Ascending aorta (tissue), 2 donors: ENCODE measurements around the gene FAM234B. TPM values are rescaled to one million over a fixed set of nuclear protein-coding genes. Genes with fewer than 3 reads are reported as not detected.
"Not testable (repeated sequence)": the region's sequence is repeated elsewhere in the genome, so short reads cannot be mapped to it uniquely, and the experiment has no call there.

ENCODE experiments used
- DNase-seq, 2 donors: peaks; one replicate each; pipeline ENCODE4 v3.0.0-alpha.2; 2019; ENCODE audit warnings: low spot score in 2 of 2
- H3K27ac ChIP-seq, 2 donors: fragments of 200-600 bp; sonication (generic); one replicate each; pipeline ENCODE4 v1.5.1; 2016 to 2017; ENCODE audit warnings: mild to moderate bottlenecking in 1 of 2
- H3K27me3 ChIP-seq: fragments of 200-600 bp; sonication (generic); one replicate; pipeline ENCODE4 v1.5.1; 2017
- H3K36me3 ChIP-seq, 2 donors: fragments of 200-600 bp; sonication (generic); one replicate each; pipeline ENCODE4 v1.5.1; 2016
- H3K4me1 ChIP-seq, 2 donors: fragments of 200-600 bp; sonication (generic); one replicate each; pipeline ENCODE4 v1.5.1; 2016 to 2017; ENCODE audit warnings: mild to moderate bottlenecking in 1 of 2
- H3K4me3 ChIP-seq, 2 donors: fragments of 200-600 bp; sonication (generic); one replicate each; pipeline ENCODE4 v1.5.1; 2016 to 2017; ENCODE audit warnings: mild to moderate bottlenecking in 1 of 2
- H3K9me3 ChIP-seq, 2 donors: fragments of 200-600 bp; sonication (generic); one replicate each; pipeline ENCODE4 v1.5.1; 2016
- intact Hi-C: fragments of 100-400 bp; cut with DNase I; formaldehyde crosslinking; loops from one replicate; pipeline ENCODE4 v1.15.1; 2023
- total RNA-seq: library from RNA; depleted of rRNA; stranded (reverse); fragments of >200 nt; gene quantifications from one replicate; pipeline ENCODE4 v1.1.0, GENCODE V29; 2016
- TF ChIP-seq, protein P1 (sequence below), 3 experiments: fragments of 200-600 bp in 2 of 3; fragments of 450-650 bp in 1 of 3; sonication (generic) in 2 of 3; IDR thresholded peaks; one replicate each; pipeline ENCODE4 v1.5.1; 2016 to 2019; ENCODE audit warnings: antibody characterized with exemption in 3 of 3, mild to moderate bottlenecking in 1 of 3, moderate library complexity in 1 of 3

Gene FAM234B
- total RNA-seq, 1 donor from 2014 or later = 6.7 TPM

DNA sequence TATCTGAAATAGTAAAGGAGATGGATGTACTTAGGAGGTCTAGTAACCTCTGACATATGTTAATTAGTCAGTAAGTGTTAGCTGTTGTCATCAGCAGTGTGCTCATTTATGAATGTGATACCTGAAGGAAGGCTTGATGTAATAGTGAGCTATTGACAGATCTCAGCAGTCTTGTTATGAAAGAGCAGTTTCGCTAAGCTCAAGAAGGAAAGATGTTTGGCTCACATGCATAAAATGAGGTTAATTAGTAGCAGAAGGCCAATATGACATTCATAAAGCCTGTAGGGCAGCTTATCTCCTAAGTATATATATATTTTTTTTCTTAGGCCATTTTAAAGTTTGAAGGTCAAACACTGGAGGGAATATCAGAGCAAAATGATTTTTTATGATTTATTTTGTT lies 2.8 kb downstream of the FAM234B start:
- Histone ChIP-seq H3K9me3 (no peaks in the 10 kb centered on the region), H3K27me3 (no peaks in the 10 kb centered on the region), H3K27ac (no peak overlapping the region), H3K36me3 (no peaks in the 10 kb centered on the region), H3K4me1 (peaks cover 0 to 8% of the 10 kb centered on the region in 2 donors), H3K4me3 (no peak overlapping the region)
- TF ChIP-seq, protein P1, sequence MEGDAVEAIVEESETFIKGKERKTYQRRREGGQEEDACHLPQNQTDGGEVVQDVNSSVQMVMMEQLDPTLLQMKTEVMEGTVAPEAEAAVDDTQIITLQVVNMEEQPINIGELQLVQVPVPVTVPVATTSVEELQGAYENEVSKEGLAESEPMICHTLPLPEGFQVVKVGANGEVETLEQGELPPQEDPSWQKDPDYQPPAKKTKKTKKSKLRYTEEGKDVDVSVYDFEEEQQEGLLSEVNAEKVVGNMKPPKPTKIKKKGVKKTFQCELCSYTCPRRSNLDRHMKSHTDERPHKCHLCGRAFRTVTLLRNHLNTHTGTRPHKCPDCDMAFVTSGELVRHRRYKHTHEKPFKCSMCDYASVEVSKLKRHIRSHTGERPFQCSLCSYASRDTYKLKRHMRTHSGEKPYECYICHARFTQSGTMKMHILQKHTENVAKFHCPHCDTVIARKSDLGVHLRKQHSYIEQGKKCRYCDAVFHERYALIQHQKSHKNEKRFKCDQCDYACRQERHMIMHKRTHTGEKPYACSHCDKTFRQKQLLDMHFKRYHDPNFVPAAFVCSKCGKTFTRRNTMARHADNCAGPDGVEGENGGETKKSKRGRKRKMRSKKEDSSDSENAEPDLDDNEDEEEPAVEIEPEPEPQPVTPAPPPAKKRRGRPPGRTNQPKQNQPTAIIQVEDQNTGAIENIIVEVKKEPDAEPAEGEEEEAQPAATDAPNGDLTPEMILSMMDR (IDR thresholded peaks at IDR 0.05) = no peak
- DNase-seq = no peak
- intact Hi-C loops = no loop called here

DNA sequence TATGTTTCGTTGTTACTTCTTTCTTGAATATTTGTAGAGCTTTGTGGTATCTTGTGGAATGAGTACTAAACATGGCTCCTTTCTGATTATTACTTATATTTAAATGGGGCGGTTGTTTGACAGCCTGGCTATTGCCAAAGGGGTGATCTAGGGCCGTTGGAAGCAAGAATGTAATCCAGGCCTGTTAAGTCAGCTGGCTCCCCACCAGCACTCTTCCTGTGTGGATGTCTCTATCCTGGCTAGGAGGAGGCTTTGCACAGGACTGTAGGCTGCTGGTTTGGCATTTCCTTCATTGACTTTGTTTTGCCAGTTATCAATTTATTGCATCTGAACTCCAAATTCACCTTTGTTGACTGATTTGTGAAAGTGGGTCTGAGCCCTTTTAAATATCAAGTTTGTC lies 5.6 kb downstream of the FAM234B start:
- H3K27me3 ChIP-seq = no peaks in the 10 kb centered on the region
- intact Hi-C loops = no loop called here
- DNase-seq = no peak

DNA sequence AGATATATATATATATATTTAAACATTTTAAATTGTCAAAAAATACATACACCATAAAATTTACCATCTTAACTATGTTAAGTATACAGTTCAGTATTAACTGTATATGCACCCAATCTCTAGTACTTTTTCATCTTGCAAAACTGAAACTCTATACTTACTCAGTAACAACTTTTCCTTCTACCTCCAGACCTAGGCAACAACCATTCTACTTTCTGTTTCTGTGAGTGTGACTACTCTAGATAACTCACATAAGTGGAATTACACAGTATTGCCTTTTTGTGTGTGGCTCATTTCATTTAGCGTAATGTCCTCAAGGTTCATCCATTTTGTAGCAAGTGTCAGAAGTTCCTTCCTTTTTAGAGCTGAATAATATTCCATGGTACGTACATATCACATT lies 8.2 kb downstream of the FAM234B start:
- H3K4me1 ChIP-seq = peaks cover 0 to 2% of the 10 kb centered on the region in 2 donors
- peaks cover 0 to 9% of the 10 kb centered on the region in 2 donors for H3K36me3 ChIP-seq
- intact Hi-C loops = no loop called here
- no peaks in the 10 kb centered on the region for H3K9me3 ChIP-seq
- H3K27ac ChIP-seq = no peak overlapping the region
- DNase-seq = no peak
- H3K4me3 ChIP-seq = no peak overlapping the region
- no peaks in the 10 kb centered on the region for H3K27me3 ChIP-seq
- TF ChIP-seq, protein P1 (IDR thresholded peaks at IDR 0.05) = no peak

More for the DNA sequence above, 5.6 kb downstream of the FAM234B start:
- Histone ChIP-seq H3K4me1 (peaks cover 0 to 8% of the 10 kb centered on the region in 2 donors), H3K9me3 (no peaks in the 10 kb centered on the region), H3K36me3 (no peaks in the 10 kb centered on the region), H3K4me3 (no peak overlapping the region), H3K27ac (no peak overlapping the region)
- TF ChIP-seq, protein P1 (IDR thresholded peaks at IDR 0.05) = no peak

DNA sequence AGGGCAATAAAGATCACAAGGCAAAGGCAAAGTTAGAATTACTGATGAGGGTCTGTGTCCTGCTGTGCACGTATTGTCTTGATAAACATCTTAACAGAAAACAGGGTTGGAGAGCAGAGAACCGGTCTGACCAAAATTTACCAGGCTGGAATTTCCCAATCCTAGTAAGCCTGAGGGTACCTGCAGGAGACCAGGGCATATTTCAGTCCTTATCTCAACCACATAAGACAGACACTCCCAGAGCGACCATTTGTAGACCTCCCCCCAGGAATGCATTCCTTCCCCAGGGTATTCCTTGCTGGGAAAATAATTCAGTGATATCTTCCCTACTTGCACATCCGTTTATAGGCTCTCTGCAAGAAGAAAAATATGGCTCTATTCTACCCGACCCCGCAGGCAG lies 9.4 kb downstream of the FAM234B start:
- H3K4me1 ChIP-seq, H3K4me3 ChIP-seq, intact Hi-C loops, H3K27ac ChIP-seq, DNase-seq, H3K27me3 ChIP-seq, H3K9me3 ChIP-seq, H3K36me3 ChIP-seq: not testable (repeated sequence)

DNA sequence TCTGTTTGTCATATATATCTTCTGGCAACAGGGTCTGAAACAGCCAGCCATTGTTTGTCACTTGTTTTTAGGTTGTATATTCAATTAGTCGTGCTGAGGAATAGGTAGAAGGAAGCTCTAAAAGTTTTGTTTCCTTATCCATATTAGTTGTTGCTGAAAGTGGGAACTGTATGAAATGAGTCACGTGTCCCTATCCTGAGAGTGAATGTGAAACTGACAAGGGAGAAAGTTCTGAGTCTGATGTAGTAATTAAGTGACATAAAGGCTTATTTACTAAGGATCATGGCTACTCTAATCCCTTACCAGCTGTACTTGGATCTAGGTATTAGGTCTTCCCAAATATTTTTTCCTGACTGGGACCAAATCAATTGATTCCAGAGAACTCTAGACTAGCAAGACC lies 16.4 kb downstream of the FAM234B start:
- TF ChIP-seq, protein P1 (IDR thresholded peaks at IDR 0.05) = no peak
- Histone ChIP-seq H3K9me3 (no peaks in the 10 kb centered on the region), H3K27me3 (no peaks in the 10 kb centered on the region), H3K27ac (no peak overlapping the region), H3K4me3 (no peak overlapping the region), H3K4me1 (no peaks in the 10 kb centered on the region), H3K36me3 (peaks cover 19 to 30% of the 10 kb centered on the region in 2 donors)
- intact Hi-C loops = no loop called here
- no peak for DNase-seq

DNA sequence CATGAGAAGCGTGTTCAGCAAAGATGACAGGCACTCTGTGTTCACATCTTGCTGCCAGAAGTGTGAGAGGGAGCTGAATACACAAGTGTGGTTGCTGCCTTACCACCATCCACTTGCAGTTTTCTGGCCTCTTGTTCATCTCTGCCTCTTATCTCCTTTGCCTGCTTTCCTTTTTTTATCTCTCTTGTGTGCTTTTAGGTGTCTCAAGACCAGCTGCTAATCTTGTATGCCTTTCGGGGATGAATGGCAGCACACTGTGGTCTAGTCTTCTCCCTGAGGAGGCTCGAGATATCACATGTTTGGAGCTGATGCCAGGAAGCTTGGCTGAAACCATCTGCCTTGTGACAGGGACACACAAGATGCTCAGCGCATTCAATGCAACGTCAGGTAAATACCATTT lies 17.2 kb downstream of the FAM234B start:
- H3K27ac ChIP-seq = no peak overlapping the region
- peaks cover 19 to 24% of the 10 kb centered on the region in 2 donors for H3K36me3 ChIP-seq
- H3K9me3 ChIP-seq = no peaks in the 10 kb centered on the region
- TF ChIP-seq, protein P1 (IDR thresholded peaks at IDR 0.05) = no peak
- no peak overlapping the region for H3K4me3 ChIP-seq
- no peak for DNase-seq
- no peaks in the 10 kb centered on the region for H3K27me3 ChIP-seq
- intact Hi-C loops = no loop called here
- H3K4me1 ChIP-seq = no peaks in the 10 kb centered on the region
